HG03520 (cell line): ENCODE measurements around the gene WDR27.

Source experiments
- ATAC-seq: cut with Tn5 transposase; IDR thresholded peaks from one replicate; pipeline ENCODE4 v1.9.1; 2021; ENCODE audit warnings: mild to moderate bottlenecking, moderate library complexity; ENCODE audit not compliant: unreplicated experiment

WDR27 gene

DNA sequence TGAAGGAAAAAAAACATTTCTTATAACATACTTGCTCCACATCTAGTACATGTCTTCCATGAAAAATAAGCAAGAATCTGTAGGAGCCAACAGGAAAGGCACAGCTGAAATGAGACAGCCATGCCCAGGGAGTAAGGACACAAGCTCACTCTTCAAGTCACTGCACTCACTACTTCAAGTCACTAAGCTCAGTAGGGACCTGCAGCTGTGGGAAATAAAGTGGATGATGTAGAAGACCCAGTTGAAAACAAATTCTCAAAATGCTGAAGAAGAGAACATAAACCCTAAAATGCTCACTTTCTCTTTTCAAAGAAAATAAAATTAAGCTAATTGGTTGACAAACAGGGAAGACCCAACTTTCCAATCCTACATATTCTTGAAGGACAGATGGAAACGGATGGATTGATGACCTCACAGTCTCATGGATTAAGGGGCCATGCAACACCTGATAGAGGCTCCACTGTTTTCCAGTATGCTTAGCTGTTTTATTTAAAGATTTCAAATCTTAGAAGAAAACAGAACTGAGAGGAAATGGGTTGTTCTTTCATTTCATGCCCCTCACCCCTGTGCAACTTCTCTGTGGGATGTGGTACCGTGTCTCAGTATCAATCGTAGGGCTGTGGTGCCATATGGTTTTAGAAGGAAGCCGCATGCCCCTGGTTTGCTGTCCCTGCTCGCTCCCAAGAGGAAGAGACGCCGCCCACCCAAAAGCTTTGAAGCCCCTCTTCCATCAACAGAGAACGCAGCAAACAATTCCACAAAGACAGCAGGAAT is 133.3 kb downstream of the WDR27 start:
- peak; percentile 61 for ATAC-seq

GRCh38 chr6:169567819-169568218 is 134.0 kb downstream of the WDR27 start:
- ATAC-seq = no peak

DNA sequence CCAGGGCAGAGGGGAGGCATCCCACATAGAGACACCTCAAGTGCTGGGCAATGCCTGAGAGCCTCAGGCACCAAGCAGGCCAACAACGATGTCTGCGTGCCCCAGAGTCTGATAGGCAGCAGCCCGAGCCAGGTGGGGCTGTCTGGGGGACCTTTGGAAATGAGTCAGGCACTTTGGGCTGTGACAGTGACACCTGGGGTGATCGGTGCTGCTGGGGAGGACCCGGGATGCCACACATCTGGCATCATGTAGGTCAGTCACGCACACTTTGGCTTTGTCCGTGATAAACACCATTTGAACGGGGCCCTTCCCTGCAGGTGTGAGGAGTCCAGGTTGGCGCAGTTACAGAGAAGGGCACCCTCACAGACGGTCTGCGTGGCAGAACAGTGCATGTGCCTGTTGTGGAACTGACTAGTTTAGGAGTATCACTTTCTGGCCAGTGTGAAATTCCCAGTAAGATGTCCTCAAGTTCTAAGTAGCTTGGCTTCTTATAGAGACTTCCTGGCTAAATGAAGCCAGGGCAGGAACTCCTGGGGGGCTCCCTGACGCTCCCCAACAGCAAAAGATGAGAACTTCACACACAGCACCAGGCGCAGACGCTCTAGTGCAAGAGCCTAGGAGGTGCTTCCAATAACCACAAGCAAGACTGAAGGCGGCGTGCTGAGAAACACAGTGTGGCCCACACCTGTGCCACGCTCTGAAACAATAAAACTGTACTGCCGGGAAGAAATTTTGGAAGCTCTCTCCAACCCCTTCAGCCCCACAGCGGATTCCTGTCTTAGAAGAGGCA is 134.7 kb downstream of the WDR27 start:
- ATAC-seq = no peak

- no peak for ATAC-seq
Observed at GRCh38 chr6:169566319-169566718, 135.5 kb downstream of the WDR27 start.

DNA sequence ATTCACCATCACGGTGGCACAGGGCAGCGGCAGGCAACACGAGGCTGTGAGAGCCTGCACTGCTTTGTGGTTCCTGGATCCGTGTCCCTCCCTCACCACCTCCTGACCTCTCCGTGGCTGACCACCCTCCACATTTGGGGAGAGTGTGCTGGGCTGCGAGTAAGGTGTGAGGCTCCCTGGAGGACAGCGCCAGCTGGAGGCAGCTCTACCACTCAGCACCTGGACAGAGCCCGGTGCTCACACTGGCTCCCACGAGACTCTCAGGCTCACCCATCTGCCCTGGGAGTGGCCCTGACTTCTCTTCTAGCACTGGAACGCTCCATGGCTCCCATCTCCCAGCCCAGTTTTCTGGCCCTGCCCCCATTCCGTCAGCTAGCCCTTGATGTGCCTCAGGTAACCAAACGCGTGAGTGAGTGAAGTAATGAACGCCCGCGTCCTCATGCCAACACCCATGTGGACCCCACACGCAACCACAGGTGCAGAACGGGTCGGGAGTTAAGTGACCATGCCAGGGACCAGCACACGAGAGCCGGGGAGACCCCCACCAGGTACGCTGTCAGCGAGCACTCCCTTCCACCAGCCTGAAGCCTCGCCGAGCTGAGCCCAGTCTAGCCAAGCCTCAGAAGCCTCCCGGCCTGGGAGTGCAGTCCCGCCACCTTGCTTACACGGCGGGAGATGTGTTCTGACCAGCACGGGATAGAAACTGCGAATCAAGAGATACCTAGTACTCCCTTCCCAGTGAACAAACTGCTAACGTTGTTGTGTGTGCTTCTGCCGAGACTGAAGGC is 137.2 kb downstream of the WDR27 start:
- ATAC-seq = no peak

DNA sequence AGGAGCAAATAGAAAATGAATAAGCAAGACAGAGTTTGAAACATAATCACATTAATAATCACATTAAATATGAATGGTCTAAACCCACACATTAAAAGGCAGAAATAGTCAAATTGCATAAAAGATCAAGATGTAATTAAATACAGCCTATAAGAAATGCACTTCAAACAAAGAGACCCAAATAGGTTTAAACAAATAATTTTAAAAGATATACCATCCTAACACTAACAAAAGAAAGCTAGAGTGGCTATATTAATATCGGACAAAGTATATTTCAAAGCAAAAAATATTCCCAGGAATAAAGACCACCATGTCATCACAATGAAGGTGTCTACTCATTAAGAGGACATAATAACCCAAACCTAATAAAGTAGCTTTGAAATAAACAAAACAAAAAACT is 140.2 kb downstream of the WDR27 start:
- no peak for ATAC-seq

DNA sequence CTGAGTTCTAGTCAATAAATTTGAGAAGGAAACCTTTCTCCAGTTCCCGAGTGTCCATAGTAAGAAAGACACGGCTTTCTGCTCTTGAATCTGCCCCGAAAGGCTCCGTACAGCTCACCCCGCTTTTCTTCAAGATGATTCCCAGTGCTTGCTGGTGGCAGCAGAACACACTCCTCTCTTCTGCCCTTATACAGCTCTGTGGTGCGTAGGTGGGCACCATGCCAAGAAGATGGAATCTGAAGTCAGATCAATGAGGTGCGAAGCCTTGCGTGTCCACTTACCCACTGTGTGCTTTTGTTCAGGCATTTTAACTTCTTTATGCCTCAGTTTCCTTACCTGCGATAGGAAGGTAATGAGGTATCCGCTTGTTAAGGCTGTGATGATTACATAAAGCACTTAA is 142.2 kb downstream of the WDR27 start:
- ATAC-seq = no peak

DNA sequence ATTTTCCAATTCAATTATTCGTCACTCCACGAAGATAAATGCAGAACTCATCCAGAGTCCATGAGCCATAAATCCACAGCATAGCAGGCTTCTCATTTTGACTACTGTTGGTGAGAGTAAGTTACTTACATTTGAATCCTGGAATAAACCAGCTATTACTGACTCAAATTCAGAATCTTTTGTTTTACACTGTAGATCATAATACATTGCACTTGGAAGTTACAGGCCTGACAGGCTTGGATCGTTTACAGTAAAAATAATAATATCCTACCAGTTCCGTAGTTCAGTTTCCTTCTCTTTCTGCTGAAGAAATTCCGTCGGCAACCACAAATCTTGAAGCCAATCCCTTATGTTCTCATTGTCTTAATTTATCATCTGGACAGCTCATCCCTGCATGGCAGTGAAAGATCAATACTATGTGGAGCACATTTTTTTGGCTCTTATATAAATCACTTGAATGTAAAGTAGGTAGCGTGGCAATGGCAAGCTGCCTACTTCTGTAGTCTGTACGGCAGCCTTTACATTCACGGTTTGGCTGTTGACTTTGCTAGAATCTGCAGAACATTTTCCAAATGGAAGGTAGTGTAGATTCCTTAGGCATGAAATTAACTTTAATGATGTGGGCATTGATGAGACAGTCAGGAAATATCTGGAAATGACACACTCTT is 142.9 kb downstream of the WDR27 start:
- no peak for ATAC-seq

DNA sequence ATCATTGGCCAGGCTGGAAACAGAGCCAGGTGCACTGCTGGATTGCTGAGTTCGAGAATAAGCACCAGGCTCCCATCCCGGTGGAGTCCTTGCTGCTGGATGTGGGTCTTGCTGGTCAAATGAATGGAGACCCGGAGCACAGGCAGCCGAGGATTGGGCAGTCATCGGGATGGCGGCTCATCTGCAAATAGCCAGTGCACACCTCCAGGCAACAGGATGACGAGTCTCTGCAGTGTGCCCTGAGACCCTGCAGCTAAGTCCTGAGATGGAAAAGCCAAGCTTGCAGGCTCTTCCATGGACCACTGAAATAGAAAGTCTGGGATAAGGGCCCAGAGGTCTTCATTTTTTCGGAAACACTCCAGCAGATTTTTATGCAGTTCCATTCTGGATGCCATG is 143.5 kb downstream of the WDR27 start:
- ATAC-seq = no peak

DNA sequence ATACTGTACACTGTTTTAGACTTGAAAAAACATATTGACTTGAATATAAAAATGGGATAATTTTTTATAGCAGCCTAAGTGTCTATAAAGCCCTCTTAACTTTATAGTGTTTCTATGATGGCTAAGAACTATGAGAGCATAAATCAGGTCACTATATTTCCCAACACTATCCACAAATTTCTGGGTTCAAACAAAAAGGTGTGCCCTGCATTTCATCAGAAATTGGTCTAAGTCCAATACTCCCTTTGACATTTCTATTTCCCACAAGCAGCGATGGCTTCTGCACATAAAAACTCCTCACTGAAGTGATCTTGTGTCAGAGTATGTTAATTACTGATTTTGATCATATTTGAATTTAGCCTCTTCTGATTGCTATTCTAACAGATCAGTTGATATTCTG is 143.9 kb downstream of the WDR27 start:
- no peak for ATAC-seq

GRCh38 chr6:169556758-169557548 is 144.9 kb downstream of the WDR27 start:
- ATAC-seq = peak; percentile 100

DNA sequence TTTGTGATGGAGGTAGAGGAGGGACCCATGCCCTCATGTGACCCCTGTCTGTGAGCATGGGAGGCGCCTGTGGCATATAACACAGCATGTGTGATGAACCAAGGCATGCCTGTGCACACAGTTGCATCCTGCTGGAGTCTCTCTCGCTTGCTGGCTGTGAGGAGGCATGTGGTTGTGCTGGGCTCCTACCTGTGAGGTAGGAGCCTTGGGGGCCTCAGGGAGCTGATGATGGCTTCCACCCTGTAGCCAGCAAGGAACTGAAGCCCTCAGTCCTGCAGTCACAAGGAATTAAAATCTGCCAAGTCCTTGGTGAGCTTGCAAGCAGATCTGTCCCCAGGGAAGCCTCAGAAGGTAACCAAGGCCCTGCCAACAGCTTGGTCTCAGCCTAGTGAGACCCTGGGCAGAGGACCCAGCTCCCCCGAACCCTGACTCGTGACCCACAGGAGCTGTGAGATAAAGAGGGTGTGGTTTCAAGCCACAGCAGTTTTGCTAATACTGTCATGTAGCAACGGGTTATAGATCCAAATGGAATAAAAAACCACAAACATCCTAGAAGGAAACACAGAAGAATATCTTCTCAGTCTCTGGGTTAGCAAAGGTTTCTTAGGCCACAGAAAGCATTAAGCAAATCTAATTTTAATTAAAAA is 145.7 kb downstream of the WDR27 start:
- no peak for ATAC-seq

DNA sequence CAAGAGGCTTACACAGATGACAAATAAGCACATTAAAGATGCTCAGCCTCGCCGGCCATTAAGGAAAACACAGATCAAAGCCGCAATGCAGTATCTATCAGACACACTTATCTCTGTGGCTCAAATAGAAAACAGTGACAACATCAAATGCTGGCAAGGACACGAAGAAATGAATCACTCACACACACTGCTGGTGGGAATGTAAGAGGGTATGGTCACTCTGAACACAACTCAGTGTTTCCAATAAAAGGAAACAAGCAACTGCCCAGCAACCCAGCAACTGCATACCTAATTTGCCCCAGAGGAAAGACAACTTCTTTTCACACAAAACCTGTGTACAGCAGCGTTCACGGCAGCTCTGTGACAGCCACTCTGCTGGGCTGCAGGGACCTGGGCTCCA is 155.8 kb downstream of the WDR27 start:
- ATAC-seq = no peak

DNA sequence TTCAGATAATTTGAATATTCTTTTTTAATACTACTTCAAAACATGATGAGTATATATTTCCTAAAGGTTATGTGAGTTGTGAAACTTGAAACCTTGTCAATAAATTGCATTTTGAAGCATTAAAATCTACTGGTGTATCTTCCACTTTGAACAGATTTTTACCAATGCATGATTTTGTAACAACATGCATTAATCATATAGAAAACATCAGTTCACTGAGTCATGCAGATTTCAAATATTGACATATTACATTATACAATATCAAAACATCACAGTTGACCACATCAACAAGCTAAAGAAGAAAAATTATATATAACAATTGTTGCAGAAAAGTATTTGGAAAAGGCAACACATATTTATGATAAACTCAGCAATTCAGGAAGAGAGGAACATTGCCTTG is 158.1 kb downstream of the WDR27 start:
- no peak for ATAC-seq

GRCh38 chr6:169542491-169542890 is 159.3 kb downstream of the WDR27 start:
- no peak for ATAC-seq

DNA sequence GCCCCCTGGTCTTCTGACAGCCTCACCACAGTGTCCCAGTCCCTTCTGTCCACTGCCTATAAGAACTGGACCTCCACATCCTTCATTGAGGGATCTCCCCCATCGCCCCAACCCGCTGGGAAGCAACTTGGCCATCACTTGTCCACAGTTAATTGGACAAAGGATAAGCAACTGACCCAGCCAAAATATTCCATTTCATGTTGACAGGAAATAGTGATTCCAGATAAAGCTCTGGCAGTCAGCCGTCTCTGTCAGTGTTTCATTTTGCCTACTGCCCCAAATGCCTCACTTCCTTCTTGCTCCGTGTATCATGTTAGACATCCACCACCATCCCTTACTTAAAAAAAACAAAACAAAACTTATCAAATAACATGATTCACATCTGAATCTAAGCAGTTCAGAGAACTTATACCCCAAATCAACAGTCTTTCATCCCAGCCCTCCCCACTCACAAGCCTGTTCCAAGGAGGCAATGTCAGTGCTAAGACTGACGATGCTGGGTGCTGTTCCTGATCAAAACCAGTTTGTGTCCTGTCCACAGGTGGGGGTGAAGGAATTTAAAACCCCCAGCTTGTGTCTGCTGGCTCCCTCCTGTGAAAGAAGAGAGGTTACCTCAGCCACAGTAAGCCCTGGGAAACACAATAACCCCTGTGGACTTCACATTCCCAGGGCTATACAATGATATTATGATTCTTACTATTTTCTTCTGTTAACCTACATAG is 162.5 kb downstream of the WDR27 start:
- no peak for ATAC-seq

GRCh38 chr6:169536446-169537170 is 165.2 kb downstream of the WDR27 start:
- ATAC-seq = no peak

DNA sequence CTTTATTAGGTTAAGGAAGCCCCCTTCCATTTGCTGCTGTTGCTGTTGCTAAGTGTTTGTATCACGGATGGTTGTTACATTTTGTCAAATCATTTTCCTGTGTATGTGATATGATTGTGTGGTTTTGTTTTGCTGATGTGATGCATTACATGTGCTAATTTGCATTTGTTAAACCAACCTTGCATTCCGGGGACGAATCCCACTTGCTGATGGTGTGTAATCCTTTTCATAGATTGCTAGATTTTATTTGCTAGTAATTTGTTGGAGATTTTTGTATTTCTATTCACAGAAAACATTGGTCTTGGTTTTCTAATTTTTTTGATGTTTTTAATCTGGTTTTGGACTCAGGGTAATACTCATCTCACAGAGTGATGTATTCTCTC is 167.8 kb downstream of the WDR27 start:
- no peak for ATAC-seq
